Upper lobe of left lung (tissue), 4 donors: Measurements from ENCODE around the gene KLC1.

Source experiments
- CTCF ChIP-seq, 6 experiments: fragments of 450-650 bp in 4 of 6; fragments of 200-600 bp in 2 of 6; sonication (generic) in 2 of 6; IDR thresholded peaks; one replicate each; pipeline ENCODE4 v1.5.1; 2016 to 2019; ENCODE audit warnings: antibody characterized with exemption in 6 of 6
- EP300 ChIP-seq, 4 donors: sonication (generic); formaldehyde crosslinking; IDR thresholded peaks; one replicate each; pipeline ENCODE4 v1.5.1; 2017; ENCODE audit warnings: antibody characterized with exemption in 4 of 4, control low read depth in 2 of 4
- POLR2A ChIP-seq, 4 donors: fragments of 450-650 bp; IDR thresholded peaks; one replicate each; pipeline ENCODE4 v1.5.1; 2016 to 2017; ENCODE audit warnings: antibody characterized with exemption in 4 of 4, mild to moderate bottlenecking in 2 of 4
- POLR2AphosphoS5 ChIP-seq, 2 donors: sonication (generic); formaldehyde crosslinking; IDR thresholded peaks; one replicate each; pipeline ENCODE4 v1.5.1; 2017; ENCODE audit warnings: antibody characterized with exemption in 2 of 2

DNA sequence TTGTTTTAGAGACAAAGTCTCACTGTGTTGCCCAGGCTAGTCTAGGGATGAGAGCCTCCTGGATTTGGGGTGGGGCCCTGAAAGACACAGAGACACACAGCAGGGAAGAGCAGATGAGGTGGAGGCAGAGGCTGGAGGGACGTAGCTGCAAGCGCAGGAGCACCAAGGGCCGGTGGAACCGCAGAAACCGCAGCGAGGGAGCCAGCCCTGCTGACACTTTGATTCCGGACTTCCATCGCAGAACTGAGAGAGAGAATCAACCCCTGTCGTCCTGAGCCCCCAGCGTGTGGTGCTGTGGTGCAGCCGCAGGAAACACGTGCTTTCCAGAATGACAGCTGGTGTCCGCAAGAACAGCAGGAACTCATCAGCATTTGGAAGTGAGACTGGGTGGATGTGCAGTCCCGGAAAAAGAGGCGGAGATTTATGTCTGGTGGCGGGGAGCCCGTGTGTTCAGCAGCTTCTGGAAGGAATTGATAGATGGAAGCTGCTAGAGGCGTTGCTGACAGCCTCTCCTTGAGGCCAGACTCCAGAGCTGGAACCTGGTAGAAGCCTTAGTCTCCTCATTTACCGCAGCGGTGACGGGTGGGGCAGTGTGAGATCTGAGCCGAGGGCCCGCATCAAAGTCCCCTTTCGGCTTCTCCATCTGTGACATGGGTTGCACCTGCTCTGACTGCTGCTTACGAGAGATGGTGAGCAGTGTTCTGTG lies 21.9 kb upstream of the KLC1 start:
- TF ChIP-seq CTCF (IDR thresholded peaks at IDR 0.05) = peak in 3 of 6 experiments; percentile 7 to 30 (median 29)
- TF ChIP-seq POLR2A (IDR thresholded peaks at IDR 0.05) = no peak
- TF ChIP-seq EP300 (IDR thresholded peaks at IDR 0.05) = peak in 1 of 4 donors; percentile 81
- TF ChIP-seq POLR2AphosphoS5 (IDR thresholded peaks at IDR 0.05) = peak; percentile 93
